B cell (primary cell): ENCODE data around the gene ZNF692.

Source experiments
- EZH2 ChIP-seq: IDR thresholded peaks from 2 replicates; pipeline ENCODE4 v1.6.1; 2012; ENCODE audit warnings: borderline replicate concordance, low read depth, mild to moderate bottlenecking, moderate library complexity, low read length; ENCODE audit not compliant: insufficient read depth, poor library complexity, severe bottlenecking
- TF ChIP-seq, protein P1 (sequence below): fragments of 200-600 bp; IDR thresholded peaks from one replicate; pipeline ENCODE4 v1.8.0; 2022; ENCODE audit warnings: antibody characterized with exemption, mild to moderate bottlenecking

DNA sequence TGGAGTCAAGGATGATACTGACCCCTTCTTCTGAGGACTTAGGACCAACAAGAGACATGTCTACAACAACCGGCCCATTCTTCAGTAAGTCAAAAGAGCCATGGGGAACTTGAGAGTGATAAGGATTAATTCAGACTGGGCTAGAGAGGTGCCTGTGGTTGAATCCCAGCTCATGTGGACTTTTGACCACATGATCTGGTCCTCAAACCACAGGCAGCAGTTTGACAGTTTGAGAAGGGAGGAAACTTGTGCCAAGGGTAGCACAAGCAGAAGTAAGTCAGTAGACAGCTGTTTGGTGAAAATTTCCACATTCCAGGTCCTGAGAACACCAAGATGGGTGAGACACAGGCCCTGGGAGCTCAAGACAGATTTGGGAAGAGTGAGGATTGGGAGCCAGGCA lies 53.0 kb downstream of the ZNF692 start:
- TF ChIP-seq, protein P1, sequence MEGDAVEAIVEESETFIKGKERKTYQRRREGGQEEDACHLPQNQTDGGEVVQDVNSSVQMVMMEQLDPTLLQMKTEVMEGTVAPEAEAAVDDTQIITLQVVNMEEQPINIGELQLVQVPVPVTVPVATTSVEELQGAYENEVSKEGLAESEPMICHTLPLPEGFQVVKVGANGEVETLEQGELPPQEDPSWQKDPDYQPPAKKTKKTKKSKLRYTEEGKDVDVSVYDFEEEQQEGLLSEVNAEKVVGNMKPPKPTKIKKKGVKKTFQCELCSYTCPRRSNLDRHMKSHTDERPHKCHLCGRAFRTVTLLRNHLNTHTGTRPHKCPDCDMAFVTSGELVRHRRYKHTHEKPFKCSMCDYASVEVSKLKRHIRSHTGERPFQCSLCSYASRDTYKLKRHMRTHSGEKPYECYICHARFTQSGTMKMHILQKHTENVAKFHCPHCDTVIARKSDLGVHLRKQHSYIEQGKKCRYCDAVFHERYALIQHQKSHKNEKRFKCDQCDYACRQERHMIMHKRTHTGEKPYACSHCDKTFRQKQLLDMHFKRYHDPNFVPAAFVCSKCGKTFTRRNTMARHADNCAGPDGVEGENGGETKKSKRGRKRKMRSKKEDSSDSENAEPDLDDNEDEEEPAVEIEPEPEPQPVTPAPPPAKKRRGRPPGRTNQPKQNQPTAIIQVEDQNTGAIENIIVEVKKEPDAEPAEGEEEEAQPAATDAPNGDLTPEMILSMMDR = no peak
- no peak for TF ChIP-seq EZH2
